GM12865 (cell line): ENCODE data around the gene AP5S1.

ENCODE experiments used
- DNase-seq: peaks from one replicate; pipeline ENCODE4 v3.0.0; 2010; ENCODE audit warnings: low read depth
- H3K4me3 ChIP-seq: 2 replicates; pipeline ENCODE4 v1.5.1; 2011; ENCODE audit warnings: mild to moderate bottlenecking, low read depth, low read length, control low read depth
- TF ChIP-seq, protein P1 (sequence below): IDR thresholded peaks from 2 replicates; pipeline ENCODE4 v1.5.1; 2011; ENCODE audit warnings: low read length, control low read depth, low read depth, inconsistent platforms; ENCODE audit not compliant: insufficient read depth; ENCODE audit errors: missing control alignments

The AP5S1 gene, protein sequence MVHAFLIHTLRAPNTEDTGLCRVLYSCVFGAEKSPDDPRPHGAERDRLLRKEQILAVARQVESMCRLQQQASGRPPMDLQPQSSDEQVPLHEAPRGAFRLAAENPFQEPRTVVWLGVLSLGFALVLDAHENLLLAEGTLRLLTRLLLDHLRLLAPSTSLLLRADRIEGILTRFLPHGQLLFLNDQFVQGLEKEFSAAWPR

DNA sequence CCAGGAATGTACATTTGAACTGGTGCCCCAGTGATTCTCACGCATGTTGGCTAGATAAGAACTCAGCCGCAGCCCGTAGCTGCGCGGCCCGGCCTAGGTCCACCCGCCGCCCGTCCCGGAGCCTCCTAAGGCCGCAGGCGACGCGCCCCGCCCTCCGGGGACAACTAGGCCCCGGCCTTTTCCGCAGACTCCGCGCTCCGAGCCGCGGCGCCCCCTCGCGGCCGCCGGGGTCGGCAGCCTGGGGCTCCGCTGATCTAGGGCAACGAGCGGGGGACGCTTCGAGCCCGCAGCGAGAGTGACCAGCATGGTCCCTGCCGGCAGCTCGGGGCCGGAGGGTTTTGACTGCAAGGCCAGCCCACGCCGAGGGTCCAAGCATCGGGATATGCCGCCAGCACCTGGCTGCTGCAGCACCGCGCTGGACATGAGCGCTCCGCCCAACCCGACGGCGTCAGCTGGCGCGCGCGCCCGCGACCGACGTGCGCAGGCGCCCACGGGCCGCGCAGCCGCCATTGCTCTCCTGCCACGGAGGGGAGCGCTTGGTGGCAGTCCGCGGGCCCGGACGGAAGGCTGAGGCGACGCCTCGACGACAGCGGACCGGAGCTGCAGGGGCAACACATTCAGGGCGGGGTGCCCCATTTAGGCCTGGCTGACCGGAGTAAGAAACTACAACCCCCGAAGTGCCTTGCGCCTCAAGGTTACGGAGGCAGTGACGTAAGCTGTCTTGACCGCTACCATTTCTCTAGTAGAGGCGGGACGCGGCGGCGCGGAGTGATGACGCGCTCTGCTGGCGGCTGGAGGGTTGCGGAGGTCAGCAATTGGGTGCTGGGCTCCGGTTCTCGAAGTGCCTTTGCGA, at the start of gene AP5S1:
AP5S1 (plus strand) TSS at position 500 of the 853 bp plus-strand sequence. CDS start 1,571 bp downstream, outside the sequence.
- peak within 1 kb of the TSS; percentile 94 for H3K4me3 ChIP-seq
- TF ChIP-seq, protein P1, sequence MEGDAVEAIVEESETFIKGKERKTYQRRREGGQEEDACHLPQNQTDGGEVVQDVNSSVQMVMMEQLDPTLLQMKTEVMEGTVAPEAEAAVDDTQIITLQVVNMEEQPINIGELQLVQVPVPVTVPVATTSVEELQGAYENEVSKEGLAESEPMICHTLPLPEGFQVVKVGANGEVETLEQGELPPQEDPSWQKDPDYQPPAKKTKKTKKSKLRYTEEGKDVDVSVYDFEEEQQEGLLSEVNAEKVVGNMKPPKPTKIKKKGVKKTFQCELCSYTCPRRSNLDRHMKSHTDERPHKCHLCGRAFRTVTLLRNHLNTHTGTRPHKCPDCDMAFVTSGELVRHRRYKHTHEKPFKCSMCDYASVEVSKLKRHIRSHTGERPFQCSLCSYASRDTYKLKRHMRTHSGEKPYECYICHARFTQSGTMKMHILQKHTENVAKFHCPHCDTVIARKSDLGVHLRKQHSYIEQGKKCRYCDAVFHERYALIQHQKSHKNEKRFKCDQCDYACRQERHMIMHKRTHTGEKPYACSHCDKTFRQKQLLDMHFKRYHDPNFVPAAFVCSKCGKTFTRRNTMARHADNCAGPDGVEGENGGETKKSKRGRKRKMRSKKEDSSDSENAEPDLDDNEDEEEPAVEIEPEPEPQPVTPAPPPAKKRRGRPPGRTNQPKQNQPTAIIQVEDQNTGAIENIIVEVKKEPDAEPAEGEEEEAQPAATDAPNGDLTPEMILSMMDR = peak; percentile 96
- DNase-seq = peak; percentile 96

DNA sequence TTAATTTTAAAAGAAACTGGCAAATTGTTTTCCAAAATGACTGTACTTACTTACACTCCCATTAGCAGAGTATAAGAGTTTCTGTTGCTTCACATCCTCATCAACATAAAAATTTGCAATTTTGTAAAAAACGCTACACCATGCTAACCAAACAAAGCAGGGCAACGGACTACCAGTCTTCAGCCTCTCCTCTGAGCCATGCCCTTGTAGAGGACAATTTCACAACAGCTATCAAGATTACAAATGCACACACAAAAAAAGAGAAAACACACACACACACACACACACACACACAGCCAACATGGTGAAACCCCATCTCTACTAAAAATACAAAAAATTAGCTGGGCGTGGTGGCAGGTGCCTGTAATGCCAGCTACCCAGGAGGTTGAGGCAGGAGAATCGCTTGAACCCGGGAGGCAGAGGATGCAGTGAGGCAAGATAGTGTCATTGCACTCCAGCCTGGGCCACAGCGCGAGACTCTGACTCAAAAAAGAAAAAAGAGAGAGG, 48.7 kb upstream of the AP5S1 start:
- TF ChIP-seq, protein P1 = no peak
- no peak overlapping the region for H3K4me3 ChIP-seq
- no peak for DNase-seq

DNA sequence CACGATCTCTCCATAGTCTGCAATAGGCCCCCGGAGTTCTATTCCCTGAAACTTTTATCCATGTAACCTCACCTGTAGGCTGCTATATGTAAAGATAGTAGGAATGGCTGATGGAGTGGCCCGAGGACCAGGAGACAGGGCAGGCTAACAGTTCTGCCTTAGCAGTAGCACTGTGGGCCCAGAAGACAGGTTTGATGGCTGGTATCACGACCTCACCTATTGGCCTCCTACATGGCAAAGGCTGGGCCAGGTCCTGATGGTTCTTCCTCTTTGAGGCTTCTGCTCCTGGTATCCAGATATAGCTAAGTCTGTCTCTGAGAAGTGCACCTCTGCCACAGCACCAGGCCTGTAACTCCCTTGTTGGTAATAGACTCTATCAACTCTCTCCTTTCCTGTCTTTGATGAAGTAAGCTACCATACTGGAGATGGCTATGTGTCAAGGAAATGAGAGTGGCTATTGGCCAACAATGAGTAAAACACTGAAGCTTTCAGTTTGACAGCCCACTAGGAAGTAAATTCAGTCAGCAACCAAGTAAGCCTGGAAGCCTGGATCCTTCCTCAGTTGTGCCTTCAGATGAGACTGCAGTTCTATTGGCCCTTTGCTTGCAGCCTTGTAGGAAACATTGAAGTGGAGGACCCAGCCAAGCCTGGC, 44.8 kb upstream of the AP5S1 start:
- no peak overlapping the region for H3K4me3 ChIP-seq
- no peak for DNase-seq
- TF ChIP-seq, protein P1 = no peak

DNA sequence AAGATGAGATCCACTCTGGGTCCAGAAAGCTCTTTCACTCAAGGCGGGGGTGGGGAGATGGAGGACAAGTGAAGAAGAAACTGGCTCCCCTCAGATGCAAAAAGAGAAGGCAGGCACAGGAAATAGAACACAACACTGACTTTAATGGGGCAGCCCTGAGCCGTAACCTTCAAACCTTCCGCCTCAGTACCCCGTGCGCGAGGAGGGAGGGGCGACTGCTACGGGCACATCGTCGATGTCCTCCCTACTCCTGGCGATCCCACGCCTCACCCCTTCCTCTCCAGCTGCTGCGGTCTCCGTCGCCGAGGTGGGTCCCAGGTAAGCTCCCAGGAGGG, 43.0 kb upstream of the AP5S1 start:
- no peak overlapping the region for H3K4me3 ChIP-seq
- DNase-seq = no peak
- TF ChIP-seq, protein P1 = no peak

DNA sequence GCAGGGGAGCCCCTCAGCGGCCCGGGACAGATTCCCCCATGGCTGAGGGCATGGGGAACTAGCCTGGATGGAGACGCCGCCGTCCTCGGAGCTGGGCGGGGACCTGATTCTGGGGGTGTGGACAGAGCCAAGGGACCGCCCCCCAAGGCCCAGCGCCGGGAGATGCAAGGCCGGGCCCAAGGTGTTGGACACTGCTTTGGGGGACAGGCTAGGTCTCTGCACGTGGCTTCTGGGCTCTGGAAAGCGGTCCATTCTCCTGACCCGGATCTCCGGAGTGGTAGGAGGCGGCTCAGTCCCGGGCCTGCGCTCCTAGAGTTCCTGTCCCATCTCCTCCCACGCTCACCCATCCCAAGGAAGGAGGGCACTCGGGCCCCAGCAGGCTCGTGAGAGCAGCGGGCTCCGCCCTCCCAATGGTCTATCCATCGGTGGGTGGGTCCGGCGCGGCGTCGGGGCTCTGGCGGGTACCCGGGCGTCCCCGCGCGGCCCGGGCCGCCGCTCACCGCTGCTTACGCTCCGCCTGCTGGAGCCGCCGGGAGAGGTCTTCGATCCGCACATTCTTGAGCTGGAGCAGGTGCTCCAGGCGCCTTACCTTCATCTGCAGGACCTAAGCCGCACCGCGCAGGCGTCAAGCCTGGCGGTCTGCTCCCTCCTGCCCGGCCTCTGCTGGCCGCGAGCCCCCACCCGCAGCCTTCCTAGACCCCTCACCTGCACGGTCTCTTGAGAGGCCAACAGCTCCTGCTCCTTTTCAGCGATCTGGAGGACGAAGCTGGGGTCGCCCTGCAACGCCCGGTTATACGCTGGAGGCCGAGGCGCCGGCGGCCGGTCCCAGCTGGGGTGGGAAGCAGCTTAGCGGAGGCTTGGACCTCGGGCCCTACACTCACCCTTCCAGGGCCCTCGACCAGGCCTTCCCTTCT, 42.4 kb upstream of the AP5S1 start:
- DNase-seq = no peak
- TF ChIP-seq, protein P1 = no peak
- H3K4me3 ChIP-seq = no peak overlapping the region; the same call in 1 of the 2 replicates

DNA sequence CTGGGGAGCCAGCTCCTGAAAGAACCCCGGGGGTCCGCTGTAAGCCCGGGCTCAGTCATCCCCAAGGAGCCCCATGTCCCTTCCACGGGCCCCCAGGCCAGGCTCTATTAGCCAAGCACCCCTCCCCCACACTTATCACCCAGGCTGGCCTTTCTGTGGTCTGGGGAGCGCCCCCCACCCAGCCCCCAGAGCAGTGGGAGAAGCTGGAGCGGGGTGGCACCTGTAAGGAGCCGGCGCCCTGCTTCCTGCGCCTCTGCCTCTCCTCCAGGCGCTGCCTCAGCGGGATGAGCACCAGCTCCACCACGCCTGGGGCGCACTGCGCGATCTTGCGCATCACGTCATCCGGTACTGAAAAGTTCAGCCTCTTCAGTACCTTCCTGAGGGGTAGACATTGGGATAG, 41.4 kb upstream of the AP5S1 start:
- H3K4me3 ChIP-seq = no peak overlapping the region

More for the DNA sequence above, 41.4 kb upstream of the AP5S1 start:
- TF ChIP-seq, protein P1 = no peak
- no peak for DNase-seq
